GM19438 (cell line): ENCODE measurements around the gene MAG.

Experiments
- ATAC-seq: cut with Tn5 transposase; IDR thresholded peaks from one replicate; pipeline ENCODE4 v1.9.1; 2021; ENCODE audit warnings: low read depth; ENCODE audit not compliant: unreplicated experiment

Gene MAG

GRCh38 chr19:35291916-35292315 is at the start of gene MAG:
TSS of gene MAG (plus strand) at chr19:35292161. CDS start at chr19:35295409, 3,248 bp downstream.
- ATAC-seq: no peak

- ATAC-seq: no peak
Measured at GRCh38 chr19:35246466-35247092, 45.4 kb upstream of the MAG start.

GRCh38 chr19:35247526-35248309 is 44.2 kb upstream of the MAG start:
- peak; percentile 47 for ATAC-seq

GRCh38 chr19:35248310-35249145 is 43.4 kb upstream of the MAG start, which contains the start of gene LSR:
TSS of gene LSR (plus strand) at chr19:35249002. CDS start at chr19:35249023, 21 bp downstream.
- peak; percentile 76 for ATAC-seq

- ATAC-seq: no peak
Measured at GRCh38 chr19:35249146-35249847, 42.7 kb upstream of the MAG start.

- no peak for ATAC-seq
Measured at GRCh38 chr19:35249848-35250711, 41.9 kb upstream of the MAG start.

- no peak for ATAC-seq
Measured at GRCh38 chr19:35251456-35251855, 40.5 kb upstream of the MAG start.

GRCh38 chr19:35253316-35254286 is 38.4 kb upstream of the MAG start:
- ATAC-seq: no peak

GRCh38 chr19:35254341-35255297 is 37.3 kb upstream of the MAG start:
- ATAC-seq: no peak

- ATAC-seq: no peak
Measured at GRCh38 chr19:35256566-35256965, 35.4 kb upstream of the MAG start.

- no peak for ATAC-seq
Measured at GRCh38 chr19:35257113-35257461, 34.9 kb upstream of the MAG start.

GRCh38 chr19:35260694-35261304 is 31.2 kb upstream of the MAG start:
- ATAC-seq: no peak

GRCh38 chr19:35261356-35262100 is 30.4 kb upstream of the MAG start:
- no peak for ATAC-seq

- no peak for ATAC-seq
Measured at GRCh38 chr19:35262101-35262761, 29.7 kb upstream of the MAG start.

- no peak for ATAC-seq
Measured at GRCh38 chr19:35264268-35265125, 27.5 kb upstream of the MAG start.
